ENCODE data around the gene DUSP2.

DUSP2 gene

DNA sequence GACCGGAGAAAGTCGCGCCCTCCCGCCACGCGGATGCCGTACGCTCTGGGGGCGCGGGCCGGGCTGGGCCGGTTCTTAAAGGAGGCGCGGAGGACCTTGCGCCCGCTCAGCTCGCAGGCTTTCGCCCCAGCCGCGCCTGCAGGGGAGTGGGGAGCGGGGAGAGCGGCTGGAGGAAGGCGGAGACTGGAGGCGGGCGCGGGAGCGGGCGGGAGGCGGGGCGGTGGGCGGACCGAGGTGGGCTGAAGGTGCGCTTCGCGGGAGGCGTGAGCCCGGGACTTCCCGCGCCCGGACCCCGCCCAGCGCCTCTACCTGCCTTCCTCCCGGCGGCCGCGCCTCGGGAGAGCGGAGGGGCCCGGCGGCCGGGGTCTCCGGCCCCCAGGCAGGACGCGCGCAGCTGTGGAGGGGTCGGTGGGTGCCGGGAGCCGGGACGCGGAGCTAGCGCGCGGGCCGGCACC, 28.8 kb downstream of the DUSP2 start, which contains the start of gene ADRA2B:
ADRA2B (minus strand) TSS at position 148 of the 455 bp plus-strand sequence. CDS start 422 bp downstream, outside the sequence.
- Histone ChIP-seq H3K4me1 (no peaks in the 10 kb centered on the region), H3K27me3 (no peaks in the 10 kb centered on the region), H3K9me3 (no peaks in the 10 kb centered on the region), H3K36me3 (no peaks in the 10 kb centered on the region), H3K4me3 (ENCODE audit: low read depth, low read length) (peak within 1 kb of the TSS; percentile 47)
- peak; percentile 28 for DNase-seq
- TF ChIP-seq, protein P1, sequence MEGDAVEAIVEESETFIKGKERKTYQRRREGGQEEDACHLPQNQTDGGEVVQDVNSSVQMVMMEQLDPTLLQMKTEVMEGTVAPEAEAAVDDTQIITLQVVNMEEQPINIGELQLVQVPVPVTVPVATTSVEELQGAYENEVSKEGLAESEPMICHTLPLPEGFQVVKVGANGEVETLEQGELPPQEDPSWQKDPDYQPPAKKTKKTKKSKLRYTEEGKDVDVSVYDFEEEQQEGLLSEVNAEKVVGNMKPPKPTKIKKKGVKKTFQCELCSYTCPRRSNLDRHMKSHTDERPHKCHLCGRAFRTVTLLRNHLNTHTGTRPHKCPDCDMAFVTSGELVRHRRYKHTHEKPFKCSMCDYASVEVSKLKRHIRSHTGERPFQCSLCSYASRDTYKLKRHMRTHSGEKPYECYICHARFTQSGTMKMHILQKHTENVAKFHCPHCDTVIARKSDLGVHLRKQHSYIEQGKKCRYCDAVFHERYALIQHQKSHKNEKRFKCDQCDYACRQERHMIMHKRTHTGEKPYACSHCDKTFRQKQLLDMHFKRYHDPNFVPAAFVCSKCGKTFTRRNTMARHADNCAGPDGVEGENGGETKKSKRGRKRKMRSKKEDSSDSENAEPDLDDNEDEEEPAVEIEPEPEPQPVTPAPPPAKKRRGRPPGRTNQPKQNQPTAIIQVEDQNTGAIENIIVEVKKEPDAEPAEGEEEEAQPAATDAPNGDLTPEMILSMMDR (IDR thresholded peaks at IDR 0.05; ENCODE audit: low read depth, low read length), result no peak

DNA sequence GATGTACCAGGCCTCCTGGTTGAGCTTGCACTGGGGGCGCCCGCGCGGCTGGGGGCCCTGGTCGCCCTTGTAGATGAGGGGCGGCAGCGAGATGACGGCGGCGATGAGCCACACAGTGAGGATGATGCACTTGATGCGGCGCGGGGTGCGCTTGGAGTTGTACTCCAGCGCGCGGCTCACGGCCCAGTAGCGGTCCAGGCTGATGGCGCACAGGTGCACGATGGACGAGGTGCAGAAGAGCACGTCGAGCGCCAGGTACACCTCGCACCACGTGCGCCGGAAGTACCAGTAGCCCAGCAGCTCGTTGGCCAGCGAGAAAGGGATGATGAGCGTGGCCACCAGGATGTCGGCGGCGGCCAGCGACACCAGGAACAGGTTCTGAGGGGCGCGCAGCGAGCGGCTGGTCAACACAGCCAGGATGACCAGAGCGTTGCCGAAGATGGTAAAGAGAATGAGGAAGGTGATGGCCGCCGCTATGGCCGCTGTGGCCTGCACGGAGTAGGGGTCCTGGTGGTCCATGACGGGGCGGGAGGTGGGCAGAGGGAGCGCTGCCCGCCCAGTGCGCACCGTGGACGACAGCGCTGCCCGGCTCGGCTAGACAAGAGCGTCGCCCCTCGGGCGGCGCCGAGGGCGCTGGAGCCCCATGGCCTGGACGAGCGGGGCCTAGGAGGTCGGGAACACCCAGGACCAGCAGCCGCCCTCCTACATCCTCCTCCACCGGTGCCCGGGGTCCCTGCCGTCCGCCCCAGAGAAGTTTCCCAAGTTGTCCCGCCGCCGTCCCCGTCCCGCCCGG, 29.4 kb downstream of the DUSP2 start:
- no peaks in the 10 kb centered on the region for H3K9me3 ChIP-seq
- H3K4me3 ChIP-seq (ENCODE audit: low read depth, low read length), result no peak overlapping the region
- DNase-seq, result no peak
- no peaks in the 10 kb centered on the region for H3K36me3 ChIP-seq
- no peaks in the 10 kb centered on the region for H3K27me3 ChIP-seq
- H3K4me1 ChIP-seq, result no peaks in the 10 kb centered on the region
- TF ChIP-seq, protein P1 (IDR thresholded peaks at IDR 0.05; ENCODE audit: low read depth, low read length), result no peak

DNA sequence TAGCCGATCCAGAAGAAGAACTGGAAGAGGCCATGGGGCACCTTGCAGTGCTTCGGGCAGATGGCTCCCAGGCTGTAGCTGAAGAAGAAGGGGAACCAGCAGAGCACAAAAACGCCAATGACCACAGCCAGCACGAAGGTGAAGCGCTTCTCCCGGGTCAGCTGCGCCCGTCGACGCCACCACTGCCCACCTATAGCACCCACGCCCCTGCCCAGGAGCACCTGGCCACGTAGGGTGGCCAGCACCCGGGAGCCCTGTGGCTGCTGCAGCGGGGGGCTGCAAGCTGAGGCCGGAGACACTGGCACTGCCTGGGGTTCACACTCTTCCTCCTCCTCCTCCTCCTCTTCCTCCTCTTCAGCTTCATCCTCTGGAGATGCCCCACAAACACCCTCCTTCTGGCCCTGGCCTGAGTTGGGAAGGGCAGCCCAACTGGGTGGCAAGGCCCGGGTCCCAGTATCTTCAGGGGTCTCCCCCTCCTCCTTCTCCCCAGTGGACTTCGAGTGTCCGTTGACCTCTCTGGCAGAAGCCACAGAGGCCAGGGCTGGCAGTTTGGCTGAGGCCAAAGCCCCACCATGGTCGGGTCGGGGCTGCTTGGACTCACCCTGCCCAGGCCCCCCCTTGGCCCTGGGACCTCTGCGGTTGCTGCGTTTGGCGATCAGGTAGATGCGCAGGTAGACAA, 30.2 kb downstream of the DUSP2 start:
- H3K27me3 ChIP-seq, result no peaks in the 10 kb centered on the region
- no peaks in the 10 kb centered on the region for H3K9me3 ChIP-seq
- H3K36me3 ChIP-seq, result no peaks in the 10 kb centered on the region
- no peak for DNase-seq
- no peak overlapping the region for H3K4me3 ChIP-seq (ENCODE audit: low read depth, low read length)
- TF ChIP-seq, protein P1 (IDR thresholded peaks at IDR 0.05; ENCODE audit: low read depth, low read length), result no peak
- H3K4me1 ChIP-seq, result no peaks in the 10 kb centered on the region

DNA sequence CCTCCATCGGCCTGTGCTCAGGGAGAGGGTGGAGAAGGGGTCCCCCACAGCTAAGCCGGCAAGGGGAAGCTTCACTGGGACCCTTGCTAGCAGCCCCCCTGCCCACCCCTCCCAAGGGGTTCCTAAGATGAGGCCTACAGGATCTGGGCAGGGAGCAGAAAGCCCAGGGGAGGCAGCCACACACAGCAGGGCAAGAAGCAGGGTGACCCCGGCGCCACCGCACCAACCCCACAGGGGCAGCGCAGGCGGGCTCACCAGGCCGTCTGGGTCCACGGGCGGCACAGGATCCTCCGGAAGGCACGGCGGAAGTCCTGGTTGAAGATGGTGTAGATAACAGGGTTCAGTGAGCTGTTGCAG, 30.7 kb downstream of the DUSP2 start:
- Histone ChIP-seq H3K36me3 (no peaks in the 10 kb centered on the region), H3K4me1 (no peaks in the 10 kb centered on the region), H3K27me3 (no peaks in the 10 kb centered on the region), H3K9me3 (no peaks in the 10 kb centered on the region), H3K4me3 (ENCODE audit: low read depth, low read length) (no peak overlapping the region)
- DNase-seq, result no peak
- TF ChIP-seq, protein P1 (IDR thresholded peaks at IDR 0.05; ENCODE audit: low read depth, low read length), result no peak

DNA sequence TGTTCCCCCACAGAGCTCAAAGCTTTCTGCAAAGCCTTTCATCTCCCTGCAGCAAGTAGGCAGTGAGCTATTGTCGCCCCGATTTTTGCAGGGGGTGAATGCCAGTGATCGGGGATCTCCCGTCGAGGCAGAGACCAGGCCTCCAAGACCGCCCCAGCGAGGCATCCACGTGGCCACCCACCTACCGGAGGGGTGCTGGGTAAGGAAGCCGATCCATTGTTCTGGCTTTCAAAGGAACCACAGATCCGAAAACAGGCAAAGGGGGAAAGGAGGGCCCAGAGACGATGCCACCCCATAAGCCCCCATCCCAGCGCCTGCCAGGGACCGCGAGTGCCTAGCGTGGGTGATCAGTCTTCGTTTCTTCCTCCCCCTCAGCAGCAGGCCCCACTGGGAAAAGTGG, 31.3 kb downstream of the DUSP2 start:
- Histone ChIP-seq H3K27me3 (no peaks in the 10 kb centered on the region), H3K4me3 (ENCODE audit: low read depth, low read length) (no peak overlapping the region), H3K36me3 (no peaks in the 10 kb centered on the region), H3K4me1 (no peaks in the 10 kb centered on the region), H3K9me3 (no peaks in the 10 kb centered on the region)
- TF ChIP-seq, protein P1 (IDR thresholded peaks at IDR 0.05; ENCODE audit: low read depth, low read length), result no peak
- no peak for DNase-seq

DNA sequence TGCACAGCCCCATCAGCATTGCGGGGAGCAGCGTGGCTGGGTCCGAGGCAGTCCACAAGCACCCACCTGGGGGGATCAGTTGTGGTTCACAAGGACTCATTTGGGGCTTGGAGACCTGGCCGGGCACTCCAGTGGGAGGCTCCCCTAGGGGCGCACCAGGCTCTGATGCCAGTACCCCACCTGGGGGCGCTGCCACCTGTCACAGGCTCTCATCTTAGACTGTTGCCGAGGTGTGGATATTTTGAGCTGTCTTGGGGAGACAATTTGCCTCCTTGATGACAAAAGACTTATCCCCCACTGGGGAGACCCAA, 31.9 kb downstream of the DUSP2 start:
- no peaks in the 10 kb centered on the region for H3K36me3 ChIP-seq
- TF ChIP-seq, protein P1 (IDR thresholded peaks at IDR 0.05; ENCODE audit: low read depth, low read length), result no peak
- H3K9me3 ChIP-seq, result no peaks in the 10 kb centered on the region
- H3K27me3 ChIP-seq, result no peaks in the 10 kb centered on the region
- DNase-seq, result no peak
- H3K4me3 ChIP-seq (ENCODE audit: low read depth, low read length), result no peak overlapping the region
- H3K4me1 ChIP-seq, result no peaks in the 10 kb centered on the region
